Mesenchymal stem cell (in vitro differentiated cells and primary cell): Measurements from ENCODE around the gene MTCL1.

Source experiments
- DNase-seq: peaks from one replicate; pipeline ENCODE4 v3.0.0-alpha.2; 2013
- H2AFZ ChIP-seq: one replicate; pipeline ENCODE4 v1.6.1; 2013; ENCODE audit warnings: low read depth, mild to moderate bottlenecking, control low read depth, inconsistent platforms, low read length, moderate library complexity
- H2AK5ac ChIP-seq: 2 replicates; pipeline ENCODE4 v1.6.1; 2013; ENCODE audit warnings: low read length, moderate library complexity, mild to moderate bottlenecking, inconsistent platforms; ENCODE audit not compliant: severe bottlenecking
- H2BK120ac ChIP-seq: one replicate; pipeline ENCODE4 v1.6.1; 2013; ENCODE audit warnings: low read depth, mild to moderate bottlenecking, inconsistent platforms, low read length, moderate library complexity
- H2BK12ac ChIP-seq, 2 experiments: one replicate each; pipeline ENCODE4 v1.6.1; 2013; ENCODE audit warnings: inconsistent platforms in 2 of 2, low read length in 2 of 2, mild to moderate bottlenecking in 2 of 2, moderate library complexity in 2 of 2, control low read depth in 1 of 2
- H2BK15ac ChIP-seq: one replicate; pipeline ENCODE4 v1.6.1; 2013; ENCODE audit warnings: mild to moderate bottlenecking, low read depth, inconsistent platforms; ENCODE audit not compliant: poor library complexity, severe bottlenecking
- H2BK5ac ChIP-seq: 2 replicates; pipeline ENCODE4 v1.6.1; 2013; ENCODE audit warnings: low read depth, mild to moderate bottlenecking, low read length, control low read depth, inconsistent platforms; ENCODE audit not compliant: poor library complexity, severe bottlenecking
- H3K14ac ChIP-seq, 2 experiments: one replicate each; pipeline ENCODE4 v1.6.1; 2013; ENCODE audit warnings: inconsistent platforms in 2 of 2, low read length in 2 of 2, control low read depth in 1 of 2, mild to moderate bottlenecking in 1 of 2, moderate library complexity in 1 of 2
- H3K18ac ChIP-seq, 2 experiments: one replicate each; pipeline ENCODE4 v1.6.1; 2013; ENCODE audit warnings: inconsistent platforms in 2 of 2, low read length in 2 of 2, control low read depth in 1 of 2, low read depth in 1 of 2, mild to moderate bottlenecking in 1 of 2
- H3K23ac ChIP-seq, 2 experiments: one replicate each; pipeline ENCODE4 v1.6.1; 2013; ENCODE audit warnings: inconsistent platforms in 2 of 2, low read length in 2 of 2, mild to moderate bottlenecking in 2 of 2, moderate library complexity in 2 of 2, control low read depth in 1 of 2
- H3K27ac ChIP-seq: 2 replicates; pipeline ENCODE4 v1.5.1; 2013; ENCODE audit warnings: mild to moderate bottlenecking, moderate library complexity, low read length, control low read depth, inconsistent platforms; ENCODE audit not compliant: poor library complexity, severe bottlenecking
- H3K27me3 ChIP-seq, 2 experiments: 2 replicates each; pipeline versions ENCODE4 v1.6.1 to v1.7.0; 2013; ENCODE audit warnings: low read length in 2 of 2, mild to moderate bottlenecking in 2 of 2, moderate library complexity in 2 of 2, control low read depth in 1 of 2, inconsistent platforms in 1 of 2; ENCODE audit not compliant: control insufficient read depth in 1 of 2, insufficient read depth in 1 of 2
- H3K36me3 ChIP-seq, 2 experiments: 2 replicates each; pipeline versions ENCODE4 v1.6.1 to v1.7.0; 2013; ENCODE audit warnings: low read length in 2 of 2, control low read depth in 1 of 2, inconsistent platforms in 1 of 2, low read depth in 1 of 2, mild to moderate bottlenecking in 1 of 2; ENCODE audit not compliant: insufficient read depth in 2 of 2, control insufficient read depth in 1 of 2
- H3K4ac ChIP-seq, 2 experiments: one replicate each; pipeline ENCODE4 v1.6.1; 2013; ENCODE audit warnings: inconsistent platforms in 2 of 2, low read length in 2 of 2, mild to moderate bottlenecking in 2 of 2, moderate library complexity in 2 of 2, control low read depth in 1 of 2, low read depth in 1 of 2
- H3K4me1 ChIP-seq: 2 replicates; pipeline ENCODE4 v1.6.1; 2013; ENCODE audit warnings: low read depth, low read length, control low read depth; ENCODE audit not compliant: control insufficient read depth, insufficient read depth
- H3K4me2 ChIP-seq: 2 replicates; pipeline ENCODE4 v1.6.1; 2013; ENCODE audit warnings: low read length, mild to moderate bottlenecking, inconsistent platforms; ENCODE audit not compliant: poor library complexity, severe bottlenecking
- H3K4me3 ChIP-seq, 2 experiments: 2 replicates each; pipeline versions ENCODE4 v1.5.1 to v1.7.0; 2013; ENCODE audit warnings: low read length in 2 of 2, mild to moderate bottlenecking in 2 of 2, control low read depth in 1 of 2, low read depth in 1 of 2; ENCODE audit not compliant: insufficient read depth in 1 of 2
- H3K79me1 ChIP-seq: replicated peaks from 2 replicates; pipeline ENCODE4 v1.6.1; 2013; ENCODE audit warnings: mild to moderate bottlenecking, control low read depth, low read length, inconsistent platforms; ENCODE audit not compliant: poor library complexity, severe bottlenecking
- H3K9ac ChIP-seq: 2 replicates; pipeline ENCODE4 v1.7.0; 2013; ENCODE audit warnings: mild to moderate bottlenecking, low read length, moderate library complexity
- H3K9me3 ChIP-seq: 2 replicates; pipeline ENCODE4 v1.7.0; 2013; ENCODE audit warnings: mild to moderate bottlenecking, low read length; ENCODE audit not compliant: control insufficient read depth
- H4K8ac ChIP-seq: one replicate; pipeline ENCODE4 v1.6.1; 2013; ENCODE audit warnings: inconsistent platforms, mild to moderate bottlenecking, low read length, moderate library complexity
- H4K91ac ChIP-seq: one replicate; pipeline ENCODE4 v1.6.1; 2013; ENCODE audit warnings: mild to moderate bottlenecking, low read length, inconsistent platforms
- WGBS: methylation state at CpG from one replicate; pipeline ENCODE4 v1.1.7; 2013; ENCODE audit warnings: mixed read lengths; 5-methylcytosine and 5-hydroxymethylcytosine counted together

The MTCL1 gene

DNA sequence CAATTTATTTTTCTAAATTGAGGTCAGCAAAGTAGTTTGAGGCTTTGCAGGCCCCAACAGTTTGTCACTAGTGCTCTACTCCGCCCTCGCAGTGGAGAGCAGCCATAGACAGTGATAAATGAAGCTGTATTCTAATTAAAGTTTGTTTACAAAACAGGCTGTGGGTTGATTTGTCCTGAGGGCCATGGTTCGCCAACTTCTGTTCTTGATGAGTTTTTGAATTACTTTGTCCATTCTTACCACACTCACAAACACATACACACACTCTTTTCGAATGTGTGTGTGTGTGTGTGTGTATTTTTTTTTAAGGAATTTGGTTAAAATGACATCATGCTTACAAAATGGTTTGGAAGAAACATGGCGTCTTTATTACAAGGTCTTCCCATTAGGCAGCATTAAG, 68.6 kb downstream of the MTCL1 start:
- Histone ChIP-seq H3K27me3 (no peaks in the 10 kb centered on the region), H3K18ac (no peak overlapping the region), H2BK120ac (no peak overlapping the region), H2AFZ (no peak overlapping the region), H3K9me3 (no peaks in the 10 kb centered on the region), H3K27ac (no peak overlapping the region), H3K4me1 (peaks cover 27% of the 10 kb centered on the region), H3K9ac (no peak overlapping the region), H2BK5ac (no peak overlapping the region), H3K23ac (no peak overlapping the region), H4K8ac (no peak overlapping the region), H4K91ac (no peak overlapping the region), H3K79me1 (peaks cover 13% of the 10 kb centered on the region), H3K36me3 (peaks cover 30 to 56% of the 10 kb centered on the region in 2 experiments), H3K4ac (no peak overlapping the region), H2BK15ac (no peak overlapping the region), H3K14ac (no peak overlapping the region), H3K4me2 (no peak overlapping the region), H3K4me3 (no peak overlapping the region), H2BK12ac (no peak overlapping the region), H2AK5ac (no peak overlapping the region)
- peak; percentile 78 for DNase-seq
- no CpG with 5 or more reads among the region's 5 CpGs for WGBS

DNA sequence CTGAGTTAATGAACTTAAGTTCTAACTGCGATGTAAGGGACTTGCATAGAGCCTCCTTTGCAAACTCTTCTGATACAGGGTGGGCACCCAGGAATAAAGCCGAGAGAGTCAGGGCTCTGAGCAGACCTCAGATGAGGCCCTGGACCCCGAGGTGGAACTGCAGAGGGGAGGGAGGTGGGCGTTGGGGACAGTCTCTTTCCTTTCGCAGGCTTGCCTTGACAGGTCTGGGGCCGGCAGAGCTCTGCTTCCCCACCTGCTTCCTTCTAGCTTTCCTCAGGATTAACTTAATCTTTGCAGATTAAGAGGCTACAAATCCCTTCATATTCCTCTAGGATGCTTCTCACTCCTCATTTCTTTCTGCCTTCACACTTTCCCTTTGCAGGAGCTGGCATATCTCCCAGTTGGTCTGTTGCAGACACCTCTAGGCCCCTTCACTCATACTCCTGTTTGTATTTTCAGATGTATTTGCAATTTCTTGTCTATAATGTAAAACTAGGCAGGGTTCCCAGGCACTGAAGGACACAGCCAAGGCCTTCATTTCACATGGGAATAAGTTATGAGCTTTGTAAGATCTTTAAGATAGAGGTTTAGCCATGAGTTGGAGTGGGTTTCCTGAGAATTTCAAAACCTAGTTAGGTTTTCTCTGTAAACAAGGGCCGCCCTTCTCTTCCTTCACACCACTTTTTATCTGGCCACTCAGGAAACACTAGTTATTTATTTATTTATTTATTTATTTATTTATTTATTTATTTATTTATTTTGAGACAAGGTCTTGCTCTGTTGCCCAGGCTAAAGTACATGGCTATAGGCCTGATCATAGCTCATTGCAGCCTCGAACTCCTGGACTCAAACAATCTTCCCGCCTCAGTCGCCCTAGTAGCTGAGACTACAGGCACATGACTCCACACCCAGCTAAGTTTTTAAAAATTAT, 70.9 kb downstream of the MTCL1 start:
- H4K91ac ChIP-seq: peak overlapping the region; percentile 88
- H3K4me3 ChIP-seq: no peak overlapping the region
- peak overlapping the region; percentile 77 for H4K8ac ChIP-seq
- H3K4ac ChIP-seq: peak overlapping the region; percentile 45 to 68
- H3K9me3 ChIP-seq: no peaks in the 10 kb centered on the region
- H3K27me3 ChIP-seq: no peaks in the 10 kb centered on the region
- H3K18ac ChIP-seq: peak overlapping the region in 1 of 2 experiments; percentile 74
- peaks cover 37% of the 10 kb centered on the region for H3K4me1 ChIP-seq
- H3K14ac ChIP-seq: peak overlapping the region in 1 of 2 experiments; percentile 29
- H2BK15ac ChIP-seq: peak overlapping the region; percentile 5
- peak; percentile 29 for DNase-seq
- H2BK5ac ChIP-seq: no peak overlapping the region
- no peak overlapping the region for H2BK120ac ChIP-seq
- no peak overlapping the region for H3K9ac ChIP-seq
- H2AFZ ChIP-seq: no peak overlapping the region
- peak overlapping the region in 1 of 2 experiments; percentile 68 for H2BK12ac ChIP-seq
- H3K36me3 ChIP-seq: peaks cover 33 to 63% of the 10 kb centered on the region in 2 experiments
- H3K79me1 ChIP-seq: peaks cover 15% of the 10 kb centered on the region
- H3K4me2 ChIP-seq: no peak overlapping the region
- WGBS: 98% methylated on average over 9 of the region's 10 CpGs
- H3K27ac ChIP-seq: peak overlapping the region; percentile 57
- H3K23ac ChIP-seq: no peak overlapping the region
- peak overlapping the region; percentile 91 for H2AK5ac ChIP-seq

DNA sequence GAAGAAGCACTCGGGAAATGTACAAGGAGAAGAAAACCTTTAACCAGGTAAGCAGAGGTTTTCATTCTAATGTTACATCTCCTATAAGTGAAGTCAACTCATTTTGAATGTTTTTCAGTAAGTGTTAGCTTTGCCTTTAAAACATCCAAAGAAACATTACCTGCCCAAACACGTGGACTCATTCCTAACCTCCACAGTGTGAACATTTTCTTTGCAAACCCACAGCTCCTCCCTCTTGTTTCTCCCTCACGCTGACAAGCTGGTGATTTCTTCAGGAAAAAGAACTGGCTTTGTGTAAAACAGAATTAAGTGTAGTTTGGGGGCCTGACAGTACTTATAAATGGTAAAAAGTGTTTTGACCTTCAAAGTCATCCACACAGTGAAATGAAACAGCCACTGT, 72.5 kb downstream of the MTCL1 start:
- no peak overlapping the region for H3K14ac ChIP-seq
- H2BK5ac ChIP-seq: no peak overlapping the region
- peak overlapping the region; percentile 74 for H2AK5ac ChIP-seq
- no peak for DNase-seq
- no peak overlapping the region for H3K4ac ChIP-seq
- no peaks in the 10 kb centered on the region for H3K27me3 ChIP-seq
- 69% methylated on average over 2 of the region's 3 CpGs for WGBS
- H4K8ac ChIP-seq: no peak overlapping the region
- H3K27ac ChIP-seq: peak overlapping the region; percentile 86
- H3K9ac ChIP-seq: peak overlapping the region; percentile 30
- H3K36me3 ChIP-seq: peaks cover 43 to 74% of the 10 kb centered on the region in 2 experiments
- H3K23ac ChIP-seq: no peak overlapping the region
- H2BK12ac ChIP-seq: no peak overlapping the region
- H3K4me3 ChIP-seq: no peak overlapping the region
- H2BK120ac ChIP-seq: no peak overlapping the region
- H3K18ac ChIP-seq: no peak overlapping the region
- no peak overlapping the region for H2AFZ ChIP-seq
- H3K4me1 ChIP-seq: peaks cover 39% of the 10 kb centered on the region
- H3K9me3 ChIP-seq: no peaks in the 10 kb centered on the region
- no peak overlapping the region for H2BK15ac ChIP-seq
- peaks cover 19% of the 10 kb centered on the region for H3K79me1 ChIP-seq
- no peak overlapping the region for H4K91ac ChIP-seq
- H3K4me2 ChIP-seq: no peak overlapping the region

DNA sequence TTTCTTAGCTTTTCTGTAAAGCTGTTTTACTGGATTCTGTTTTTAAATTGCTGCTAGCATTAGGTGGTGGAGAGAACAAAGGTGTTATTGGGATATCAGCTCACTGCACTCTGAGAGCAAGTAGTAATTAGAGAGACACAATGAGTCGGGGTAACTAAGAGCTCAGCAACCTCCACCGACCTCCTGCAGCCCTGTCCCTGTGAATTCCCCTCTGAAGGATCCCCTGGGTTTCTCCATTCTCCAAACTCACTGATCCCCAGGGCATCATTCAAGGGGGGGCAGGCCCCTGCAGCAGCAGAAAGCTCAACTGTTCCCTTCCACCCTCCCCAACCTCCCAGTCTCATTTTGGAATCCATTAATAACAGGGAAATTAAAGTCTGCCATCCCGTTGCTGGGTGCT, 73.0 kb downstream of the MTCL1 start:
- Histone ChIP-seq H3K9me3 (no peaks in the 10 kb centered on the region), H3K36me3 (peaks cover 45 to 76% of the 10 kb centered on the region in 2 experiments), H3K14ac (no peak overlapping the region), H3K4me1 (peaks cover 38% of the 10 kb centered on the region), H4K8ac (no peak overlapping the region), H2BK5ac (no peak overlapping the region), H2BK12ac (no peak overlapping the region), H2BK120ac (no peak overlapping the region), H3K9ac (no peak overlapping the region), H3K23ac (no peak overlapping the region), H2AK5ac (peak overlapping the region; percentile 50), H3K4me2 (no peak overlapping the region), H3K18ac (no peak overlapping the region), H3K27me3 (no peaks in the 10 kb centered on the region), H3K4me3 (no peak overlapping the region), H2BK15ac (no peak overlapping the region), H3K4ac (no peak overlapping the region), H3K27ac (peak overlapping the region; percentile 86), H4K91ac (peak overlapping the region; percentile 52), H3K79me1 (peaks cover 19% of the 10 kb centered on the region), H2AFZ (no peak overlapping the region)
- WGBS: 68% methylated on average over 3 of the region's 3 CpGs
- no peak for DNase-seq
